WTC11 (cell line): ENCODE data around the gene CLECL1. TPM values are rescaled to one million over a fixed set of nuclear protein-coding genes. Genes with fewer than 3 reads are reported as not detected.

Experiments used
- ATAC-seq: fragments of 200-7000 bp; cut with Tn5 transposase; 2 replicates; pipeline ENCODE4 v1.10.0; 2021; ENCODE audit warnings: mild to moderate bottlenecking, moderate library complexity
- CTCF ChIA-PET: fragments of 300-600 bp; sonication (Branson Sonifier 250); formaldehyde crosslinking; loops from one replicate; lab custom pipeline; 2021; ENCODE audit warnings: antibody characterized with exemption; lab: Charles Lee
- POLR2A ChIA-PET: fragments of 350-600 bp; sonication (Branson Sonifier 250); formaldehyde crosslinking; loops from one replicate; lab custom pipeline; 2021; ENCODE audit warnings: antibody characterized with exemption; lab: Charles Lee
- DNase-seq: peaks from one replicate; pipeline ENCODE4 v3.0.0; 2021; ENCODE audit warnings: low spot score
- H3K27ac Mint-ChIP-seq: 2 replicates; pipeline ENCODE4 v1.8.0; 2021; ENCODE audit warnings: mixed read lengths
- H3K27me3 Mint-ChIP-seq: 2 replicates; pipeline ENCODE4 v1.8.0; 2021; ENCODE audit warnings: low read depth, mild to moderate bottlenecking, moderate library complexity, mixed read lengths
- H3K36me3 Mint-ChIP-seq: 2 replicates; pipeline ENCODE4 v1.8.0; 2021; ENCODE audit warnings: mixed read lengths
- H3K4me1 Mint-ChIP-seq: 2 replicates; pipeline ENCODE4 v1.8.0; 2022; ENCODE audit warnings: mixed read lengths
- H3K4me3 Mint-ChIP-seq: 2 replicates; pipeline ENCODE4 v1.8.0; 2021; ENCODE audit warnings: mild to moderate bottlenecking, moderate library complexity, mixed read lengths
- H3K9me3 Mint-ChIP-seq: 2 replicates; pipeline ENCODE4 v1.8.0; 2021; ENCODE audit warnings: mixed read lengths
- AFF4 ChIP-seq: sonication (generic); formaldehyde crosslinking; IDR thresholded peaks from 2 replicates; pipeline ENCODE4 v1.8.1; 2023; ENCODE audit warnings: mild to moderate bottlenecking, missing genetic modification reagents, borderline replicate concordance
- ARID4B ChIP-seq: sonication (generic); formaldehyde crosslinking; IDR thresholded peaks from 2 replicates; pipeline ENCODE4 v1.8.0; 2023; ENCODE audit warnings: missing genetic modification reagents, mild to moderate bottlenecking, borderline replicate concordance
- EMX1 ChIP-seq: fragments of 250-450 bp; sonication (Bioruptor Pico); IDR thresholded peaks from 2 replicates; pipeline ENCODE4 v1.8.0; 2021; ENCODE audit warnings: mild to moderate bottlenecking
- ERG ChIP-seq: fragments of 250-450 bp; sonication (Bioruptor Pico); IDR thresholded peaks from 2 replicates; pipeline ENCODE4 v1.8.0; 2021; ENCODE audit warnings: mild to moderate bottlenecking
- KAT7 ChIP-seq: sonication (generic); formaldehyde crosslinking; IDR thresholded peaks from 2 replicates; pipeline ENCODE4 v1.8.1; 2023; ENCODE audit warnings: missing genetic modification reagents, mild to moderate bottlenecking, borderline replicate concordance
- MAX ChIP-seq: sonication (generic); formaldehyde crosslinking; IDR thresholded peaks from 2 replicates; pipeline ENCODE4 v1.8.0; 2022; ENCODE audit warnings: mild to moderate bottlenecking, missing genetic modification reagents
- MLX ChIP-seq: sonication (generic); formaldehyde crosslinking; IDR thresholded peaks from 2 replicates; pipeline ENCODE4 v1.8.1; 2023; ENCODE audit warnings: mild to moderate bottlenecking, missing genetic modification reagents, moderate library complexity
- NFATC4 ChIP-seq: fragments of 250-450 bp; sonication (Bioruptor Pico); IDR thresholded peaks from 2 replicates; pipeline ENCODE4 v1.9.0; 2021; ENCODE audit warnings: mild to moderate bottlenecking
- PREB ChIP-seq: sonication (generic); formaldehyde crosslinking; IDR thresholded peaks from 2 replicates; pipeline ENCODE4 v1.8.1; 2022; ENCODE audit warnings: mild to moderate bottlenecking, missing genetic modification reagents, moderate library complexity, borderline replicate concordance
- SMAD4 ChIP-seq: sonication (generic); formaldehyde crosslinking; IDR thresholded peaks from 2 replicates; pipeline ENCODE4 v1.8.0; 2022; ENCODE audit warnings: mild to moderate bottlenecking, missing genetic modification reagents
- ZNF281 ChIP-seq: sonication (generic); formaldehyde crosslinking; IDR thresholded peaks from 2 replicates; pipeline ENCODE4 v1.8.0; 2023; ENCODE audit warnings: mild to moderate bottlenecking, missing genetic modification reagents
- ZNF425 ChIP-seq: fragments of 250-450 bp; sonication (Bioruptor Pico); conservative IDR thresholded peaks from 2 replicates; pipeline ENCODE4 v1.9.0; 2021; ENCODE audit warnings: mild to moderate bottlenecking
- ZNF512 ChIP-seq: sonication (generic); formaldehyde crosslinking; IDR thresholded peaks from 2 replicates; pipeline ENCODE4 v1.8.1; 2022; ENCODE audit warnings: missing genetic modification reagents, borderline replicate concordance
- ZNF671 ChIP-seq: fragments of 250-450 bp; sonication (Bioruptor Pico); IDR thresholded peaks from 2 replicates; pipeline ENCODE4 v1.8.0; 2021; ENCODE audit warnings: mild to moderate bottlenecking
- total RNA-seq: library from RNA; stranded (reverse); gene quantifications from 3 replicates; pipeline ENCODE4 v1.2.3, GENCODE V29; 2021

The CLECL1 gene
- total RNA-seq, 1 experiment from 2014 or later, result not detected

- no peak for TF ChIP-seq ARID4B
- no peak for TF ChIP-seq SMAD4 (CRISPR knock-in tag)
- no peak for TF ChIP-seq KAT7 (CRISPR knock-in tag)
Observed at GRCh38 chr12:9761419-9761781, 28.5 kb upstream of the CLECL1 start (continued).

GRCh38 chr12:9760699-9761418 is 28.0 kb upstream of the CLECL1 start, which contains the start of gene CD69:
TSS of gene CD69 (minus strand) at chr12:9760901. CDS start at chr12:9760820, 81 bp downstream.
- ChIA-PET CTCF (interaction anchor here (1.5 to 2.2 kb wide), 4 partner anchors 10 to 37 kb away, joined by 5 to 13 read pairs (median 6); no protein-coding TSS in a partner anchor), POLR2A (no interaction called here)
- Mint-ChIP-seq H3K9me3 (no peaks in the 10 kb centered on the region), H3K36me3 (no peaks in the 10 kb centered on the region), H3K4me1 (peaks cover 15% of the 10 kb centered on the region), H3K27me3 (no peaks in the 10 kb centered on the region), H3K27ac (no peak within 1 kb of the TSS), H3K4me3 (no peak within 1 kb of the TSS)
- DNase-seq (no peak), ATAC-seq (peak; percentile 48; the same call in 1 of the 2 replicates)
- TF ChIP-seq KAT7 (CRISPR knock-in tag), result no peak
- no peak for TF ChIP-seq AFF4
- TF ChIP-seq ZNF425 (CRISPR knock-in tag), result no peak
- TF ChIP-seq MAX (CRISPR knock-in tag), result no peak
- no peak for TF ChIP-seq EMX1 (CRISPR knock-in tag)
- no peak for TF ChIP-seq NFATC4
- no peak for TF ChIP-seq ZNF512 (CRISPR knock-in tag)
- no peak for TF ChIP-seq PREB (CRISPR knock-in tag)
- no peak for TF ChIP-seq ERG
- no peak for TF ChIP-seq ZNF281 (CRISPR knock-in tag)
- no peak for TF ChIP-seq ZNF671 (CRISPR knock-in tag)
- no peak for TF ChIP-seq MLX
